Breast epithelium (tissue), 3 donors: ENCODE measurements around the gene NUAK1.

Source experiments
- CTCF ChIP-seq, 3 donors: fragments of 450-650 bp; IDR thresholded peaks; one replicate each; pipeline ENCODE4 v1.5.1; 2016 to 2017; ENCODE audit warnings: antibody characterized with exemption in 3 of 3, mild to moderate bottlenecking in 3 of 3, moderate library complexity in 3 of 3
- POLR2A ChIP-seq: fragments of 450-650 bp; IDR thresholded peaks from one replicate; pipeline ENCODE4 v1.6.1; 2016; ENCODE audit warnings: antibody characterized with exemption, mild to moderate bottlenecking, moderate library complexity
- POLR2AphosphoS5 ChIP-seq, 3 donors: sonication (generic); formaldehyde crosslinking; IDR thresholded peaks; one replicate each; pipeline ENCODE4 v1.6.1; 2017; ENCODE audit warnings: antibody characterized with exemption in 3 of 3

DNA sequence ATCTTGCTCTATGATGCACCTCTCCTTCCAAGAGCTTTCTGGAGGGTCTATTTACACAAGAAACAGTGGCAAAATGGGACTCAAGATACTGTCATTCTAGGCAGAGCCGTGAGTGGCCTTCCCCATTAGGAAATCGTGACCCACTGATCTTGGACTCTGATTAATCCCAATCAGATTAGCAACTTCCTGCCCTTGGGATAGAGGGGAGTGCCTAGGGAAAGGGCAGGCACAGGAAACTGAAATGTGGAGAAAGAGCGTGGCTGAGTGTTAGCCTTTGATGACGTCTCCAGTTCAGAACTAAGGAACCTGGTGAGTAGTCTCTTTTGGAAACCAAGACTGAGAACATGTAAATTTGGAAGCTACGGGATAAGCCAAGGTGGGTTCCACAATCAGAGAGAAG is 76.1 kb downstream of the NUAK1 start:
- TF ChIP-seq CTCF (IDR thresholded peaks at IDR 0.05) (no peak), POLR2AphosphoS5 (IDR thresholded peaks at IDR 0.05) (no peak), POLR2A (no peak)
